Measurements from ENCODE around the gene ZNF814.
"Not testable (repeated sequence)": the region's sequence is repeated elsewhere in the genome, so short reads cannot be mapped to it uniquely, and the experiment has no call there.

ZNF814 gene

GRCh38 chr19:57815247-57816075 lies 73.4 kb downstream of the ZNF814 start:
- no peak for DNase-seq

GRCh38 chr19:57814505-57815246 lies 74.2 kb downstream of the ZNF814 start, which contains the start of gene ZNF552:
Gene ZNF552 (minus strand): TSS chr19:57814913. CDS start chr19:57814743, 170 bp downstream.
- DNase-seq = peak; percentile 58 to 59

- no peak for DNase-seq
Measured at GRCh38 chr19:57813919-57814504, 74.8 kb downstream of the ZNF814 start.

GRCh38 chr19:57812975-57813820 lies 75.6 kb downstream of the ZNF814 start:
- DNase-seq = not testable (repeated sequence)

GRCh38 chr19:57812226-57812625 lies 76.6 kb downstream of the ZNF814 start:
- DNase-seq = no peak

- not testable (repeated sequence) for DNase-seq
Measured at GRCh38 chr19:57810410-57811295, 78.2 kb downstream of the ZNF814 start.

- DNase-seq = no peak
Measured at GRCh38 chr19:57807541-57807940, 81.3 kb downstream of the ZNF814 start.

GRCh38 chr19:57803594-57804325 lies 85.1 kb downstream of the ZNF814 start:
- no peak for DNase-seq

- no peak for DNase-seq
Measured at GRCh38 chr19:57803265-57803593, 85.6 kb downstream of the ZNF814 start.

GRCh38 chr19:57802269-57802668 lies 86.6 kb downstream of the ZNF814 start:
- no peak for DNase-seq

- no peak for DNase-seq
Measured at GRCh38 chr19:57800696-57801095, 88.1 kb downstream of the ZNF814 start.

All from stimulated activated CD4-positive, alpha-beta T cell treated with anti-CD3 and anti-CD28 coated beads, Interleukin-2, amount 100 ng/mL, for 48 hours (primary cell).